PFSK-1 (cell line): Measurements from ENCODE around the gene CCHCR1.

ENCODE experiments used
- FOXP2 ChIP-seq: optimal IDR thresholded peaks from 2 replicates; pipeline ENCODE3; 2011; ENCODE audit warnings: borderline replicate concordance, control low read depth, inconsistent platforms; ENCODE audit not compliant: insufficient read depth; ENCODE audit errors: extremely low read length, extremely low read depth
- POLR2AphosphoS5 ChIP-seq: IDR thresholded peaks from 2 replicates; pipeline ENCODE4 v1.6.1; 2012; ENCODE audit warnings: low read depth, mild to moderate bottlenecking, control low read depth, low read length, moderate library complexity
- SIN3A ChIP-seq: IDR thresholded peaks from 2 replicates; pipeline ENCODE4 v1.6.1; 2012; ENCODE audit warnings: mild to moderate bottlenecking, low read length, moderate library complexity, borderline replicate concordance; ENCODE audit not compliant: insufficient read depth
- TAF1 ChIP-seq: IDR thresholded peaks from 2 replicates; pipeline ENCODE4 v1.6.1; 2012; ENCODE audit warnings: low read length, control low read depth, borderline replicate concordance; ENCODE audit not compliant: insufficient read depth
- TF ChIP-seq, protein P1 (sequence below), 2 experiments: IDR thresholded peaks; 2 replicates each; pipeline versions ENCODE4 v1.6.1 to v1.8.0; 2011 to 2012; ENCODE audit warnings: low read depth in 2 of 2, low read length in 2 of 2, control low read depth in 1 of 2, inconsistent platforms in 1 of 2, mild to moderate bottlenecking in 1 of 2, moderate library complexity in 1 of 2; ENCODE audit not compliant: insufficient read depth in 1 of 2

CCHCR1 gene

DNA sequence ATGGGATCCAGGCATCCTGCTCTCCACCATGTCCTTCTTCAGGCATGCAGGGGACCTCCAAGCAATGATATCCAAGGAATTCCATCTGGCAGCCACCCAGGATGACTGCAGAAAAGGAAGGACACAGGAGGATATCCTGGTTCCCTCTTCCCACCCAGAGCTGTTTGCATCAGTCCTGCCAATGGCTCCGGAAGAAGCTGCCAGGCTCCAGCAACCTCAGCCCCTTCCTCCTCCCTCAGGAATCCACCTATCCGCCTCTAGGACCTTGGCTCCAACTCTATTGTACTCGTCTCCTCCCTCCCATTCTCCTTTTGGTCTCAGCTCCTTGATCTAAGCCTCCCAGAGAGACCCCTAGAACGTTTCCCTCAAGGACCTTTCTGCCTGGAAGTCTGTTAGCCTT, 18.0 kb downstream of the CCHCR1 start:
- no peak for TF ChIP-seq TAF1
- TF ChIP-seq, protein P1, sequence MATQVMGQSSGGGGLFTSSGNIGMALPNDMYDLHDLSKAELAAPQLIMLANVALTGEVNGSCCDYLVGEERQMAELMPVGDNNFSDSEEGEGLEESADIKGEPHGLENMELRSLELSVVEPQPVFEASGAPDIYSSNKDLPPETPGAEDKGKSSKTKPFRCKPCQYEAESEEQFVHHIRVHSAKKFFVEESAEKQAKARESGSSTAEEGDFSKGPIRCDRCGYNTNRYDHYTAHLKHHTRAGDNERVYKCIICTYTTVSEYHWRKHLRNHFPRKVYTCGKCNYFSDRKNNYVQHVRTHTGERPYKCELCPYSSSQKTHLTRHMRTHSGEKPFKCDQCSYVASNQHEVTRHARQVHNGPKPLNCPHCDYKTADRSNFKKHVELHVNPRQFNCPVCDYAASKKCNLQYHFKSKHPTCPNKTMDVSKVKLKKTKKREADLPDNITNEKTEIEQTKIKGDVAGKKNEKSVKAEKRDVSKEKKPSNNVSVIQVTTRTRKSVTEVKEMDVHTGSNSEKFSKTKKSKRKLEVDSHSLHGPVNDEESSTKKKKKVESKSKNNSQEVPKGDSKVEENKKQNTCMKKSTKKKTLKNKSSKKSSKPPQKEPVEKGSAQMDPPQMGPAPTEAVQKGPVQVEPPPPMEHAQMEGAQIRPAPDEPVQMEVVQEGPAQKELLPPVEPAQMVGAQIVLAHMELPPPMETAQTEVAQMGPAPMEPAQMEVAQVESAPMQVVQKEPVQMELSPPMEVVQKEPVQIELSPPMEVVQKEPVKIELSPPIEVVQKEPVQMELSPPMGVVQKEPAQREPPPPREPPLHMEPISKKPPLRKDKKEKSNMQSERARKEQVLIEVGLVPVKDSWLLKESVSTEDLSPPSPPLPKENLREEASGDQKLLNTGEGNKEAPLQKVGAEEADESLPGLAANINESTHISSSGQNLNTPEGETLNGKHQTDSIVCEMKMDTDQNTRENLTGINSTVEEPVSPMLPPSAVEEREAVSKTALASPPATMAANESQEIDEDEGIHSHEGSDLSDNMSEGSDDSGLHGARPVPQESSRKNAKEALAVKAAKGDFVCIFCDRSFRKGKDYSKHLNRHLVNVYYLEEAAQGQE (IDR thresholded peaks at IDR 0.05; ENCODE audit: insufficient read depth in 1 of 2, low read depth in 2 of 2, low read length in 2 of 2) = no peak
- no peak for TF ChIP-seq SIN3A
- no peak for TF ChIP-seq FOXP2
- no peak for TF ChIP-seq POLR2AphosphoS5

DNA sequence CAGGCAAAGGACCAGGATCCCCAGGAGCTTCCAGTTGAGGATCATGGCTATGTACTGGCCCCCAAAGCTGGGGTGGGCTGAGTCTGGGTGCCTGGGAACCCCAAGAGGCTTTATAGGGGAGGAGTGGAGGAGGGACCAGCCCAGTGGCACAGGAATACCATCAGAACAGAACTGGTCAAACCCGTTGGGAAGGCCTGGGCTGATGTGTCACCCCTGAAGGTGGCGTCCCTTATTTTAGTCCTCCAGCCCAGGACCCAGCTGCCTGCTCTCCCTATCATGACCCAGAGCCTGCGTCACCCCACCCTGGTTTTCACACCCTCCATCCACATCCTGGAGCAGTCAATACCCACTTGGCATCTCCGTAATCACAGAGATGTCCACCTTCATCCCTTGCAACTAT, 18.6 kb downstream of the CCHCR1 start, which contains the start of gene PSORS1C2:
Gene PSORS1C2, minus strand, starts transcription at position 85 of the 400 bp plus-strand sequence. Its CDS starts 40 bp downstream, at position 45.
- no peak for TF ChIP-seq TAF1
- TF ChIP-seq, protein P1 (IDR thresholded peaks at IDR 0.05; ENCODE audit: insufficient read depth in 1 of 2, low read depth in 2 of 2, low read length in 2 of 2) = no peak

DNA sequence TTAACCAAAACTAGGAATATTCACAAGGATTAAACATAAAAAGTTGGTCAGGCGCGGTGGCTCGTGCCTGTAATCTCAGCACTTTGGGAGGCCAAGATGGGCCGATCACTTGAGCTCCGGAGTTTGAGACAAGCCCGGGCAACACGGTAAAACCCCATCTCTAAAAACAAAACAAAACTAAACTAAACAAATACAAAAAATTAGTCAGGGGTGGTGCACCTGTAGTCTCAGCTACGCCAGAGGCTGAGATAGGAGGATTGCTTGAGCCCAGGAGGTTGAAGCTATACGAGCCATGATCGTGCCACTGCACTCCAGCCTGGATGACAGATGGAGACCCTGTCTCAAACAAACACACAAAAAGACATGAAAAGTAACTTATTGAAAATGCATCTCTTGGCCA, 21.9 kb downstream of the CCHCR1 start:
- TF ChIP-seq POLR2AphosphoS5 (no peak), SIN3A (no peak)

DNA sequence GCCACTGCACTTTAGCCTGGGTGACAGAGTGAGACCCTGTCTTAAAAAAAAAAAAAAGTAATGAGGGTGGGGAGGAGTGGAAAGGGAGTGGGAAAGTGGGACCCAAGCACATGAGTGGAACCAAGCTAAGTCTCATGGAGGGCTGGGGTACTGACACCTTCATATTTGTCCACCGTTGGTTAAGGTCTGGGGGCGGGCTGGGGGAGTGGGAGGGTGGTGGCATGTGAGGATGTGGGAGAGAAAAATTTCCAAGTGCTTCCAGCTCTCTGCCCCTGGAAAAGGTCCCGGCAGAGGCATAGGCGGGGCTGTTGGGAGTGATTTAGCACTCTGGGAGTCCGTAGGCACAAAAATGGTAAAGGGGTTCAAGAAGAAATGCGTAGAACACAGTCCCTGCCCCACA, 24.8 kb downstream of the CCHCR1 start:
- TF ChIP-seq FOXP2 = no peak
- TF ChIP-seq TAF1 = no peak
- TF ChIP-seq, protein P1 (IDR thresholded peaks at IDR 0.05; ENCODE audit: insufficient read depth in 1 of 2, low read depth in 2 of 2, low read length in 2 of 2) = no peak
- TF ChIP-seq POLR2AphosphoS5 = no peak
- TF ChIP-seq SIN3A = no peak

DNA sequence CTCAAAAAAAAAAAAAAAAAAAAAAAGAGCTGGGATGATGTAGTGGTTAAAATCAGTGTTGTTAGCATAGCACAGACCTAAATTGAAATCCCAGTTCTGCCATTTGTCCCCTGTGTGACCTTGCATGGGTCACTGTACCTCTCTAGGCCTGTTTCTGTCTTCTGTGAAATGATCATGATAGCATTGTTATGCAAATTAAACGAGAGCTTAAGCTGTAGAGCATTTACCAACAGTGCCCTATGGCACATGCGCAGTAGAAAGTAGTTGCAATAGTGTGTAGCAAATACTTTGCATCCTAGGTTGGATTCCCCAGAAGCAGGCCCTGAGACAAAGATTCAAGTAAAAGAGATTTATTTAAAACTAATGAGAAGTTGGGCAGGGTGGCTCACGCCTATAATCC, 26.0 kb downstream of the CCHCR1 start:
- TF ChIP-seq POLR2AphosphoS5 (no peak), SIN3A (no peak), TAF1 (no peak), FOXP2 (no peak)
- TF ChIP-seq, protein P1 (IDR thresholded peaks at IDR 0.05; ENCODE audit: insufficient read depth in 1 of 2, low read depth in 2 of 2, low read length in 2 of 2) = no peak
